NCI-H2196 (cell line): ENCODE data around the gene CENPQ.

ENCODE experiments used
- DNase-seq: peaks from one replicate; lab custom pipeline; 2025; ENCODE audit not compliant: unreplicated experiment; lab: John Stamatoyannopoulos, UW

CENPQ gene

GRCh38 chr6:49539102-49539501, 75.9 kb downstream of the CENPQ start:
- DNase-seq = no peak

GRCh38 chr6:49540614-49541013, 77.4 kb downstream of the CENPQ start:
- DNase-seq = no peak

DNA sequence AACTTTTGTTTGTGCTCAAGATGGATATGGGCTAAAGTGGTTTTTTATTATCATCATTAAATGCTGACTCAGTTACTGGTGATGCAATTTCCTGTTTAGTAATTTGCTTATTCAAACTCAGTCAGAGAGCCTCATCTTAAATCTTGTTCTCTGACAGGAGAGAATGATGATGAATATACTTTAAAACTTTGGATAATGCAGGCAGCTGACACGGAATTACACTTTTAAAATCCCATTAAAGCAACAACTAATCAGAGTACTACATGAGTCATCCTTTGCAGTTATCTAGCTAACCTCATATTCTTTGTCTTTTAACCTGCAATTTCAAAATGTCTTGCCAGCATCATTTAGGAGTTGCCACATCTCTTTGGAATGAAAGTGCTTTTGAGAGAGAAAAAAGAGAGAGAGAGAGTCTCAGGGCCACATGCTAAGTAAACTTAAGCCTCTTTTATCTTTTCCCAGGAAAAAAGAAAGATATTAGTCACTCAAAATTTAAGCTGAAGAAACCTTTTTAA, 78.1 kb downstream of the CENPQ start:
- peak; percentile 28 for DNase-seq

DNA sequence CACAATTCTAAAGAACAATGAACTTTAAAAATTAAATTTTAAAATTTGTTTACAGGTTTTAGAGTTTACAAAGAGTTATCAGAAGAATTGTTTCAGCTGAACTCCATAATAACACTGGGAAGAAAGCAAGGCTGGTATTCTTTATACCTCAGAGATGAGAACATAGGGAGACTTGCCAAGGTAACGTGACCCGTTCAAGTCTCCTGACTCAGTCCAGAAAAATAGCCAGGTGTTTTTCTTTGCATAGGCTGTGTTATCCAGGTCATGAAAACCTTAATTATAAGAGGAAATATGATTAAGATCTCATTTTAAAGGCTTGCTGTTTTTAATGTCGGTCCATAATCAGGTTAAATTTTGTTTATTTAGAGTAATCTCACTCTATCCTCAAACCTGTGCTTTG, 78.8 kb downstream of the CENPQ start:
- peak; percentile 70 for DNase-seq
